COR-L47 (cell line): ENCODE results near the gene LYSMD2.
A peak's percentile ranks its signal among the peaks of the same experiment; 100 is the strongest.
"Not testable (repeated sequence)": the region's sequence is repeated elsewhere in the genome, so short reads cannot be mapped to it uniquely, and the experiment has no call there.

ENCODE experiments used
- DNase-seq: peaks from one replicate; lab custom pipeline; 2025; lab: John Stamatoyannopoulos, UW

Gene LYSMD2, protein sequence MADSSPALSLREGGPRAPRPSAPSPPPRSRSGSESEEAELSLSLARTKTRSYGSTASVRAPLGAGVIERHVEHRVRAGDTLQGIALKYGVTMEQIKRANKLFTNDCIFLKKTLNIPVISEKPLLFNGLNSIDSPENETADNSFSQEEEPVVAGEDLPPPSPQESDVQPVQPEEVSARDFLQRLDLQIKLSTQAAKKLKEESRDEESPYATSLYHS

DNA sequence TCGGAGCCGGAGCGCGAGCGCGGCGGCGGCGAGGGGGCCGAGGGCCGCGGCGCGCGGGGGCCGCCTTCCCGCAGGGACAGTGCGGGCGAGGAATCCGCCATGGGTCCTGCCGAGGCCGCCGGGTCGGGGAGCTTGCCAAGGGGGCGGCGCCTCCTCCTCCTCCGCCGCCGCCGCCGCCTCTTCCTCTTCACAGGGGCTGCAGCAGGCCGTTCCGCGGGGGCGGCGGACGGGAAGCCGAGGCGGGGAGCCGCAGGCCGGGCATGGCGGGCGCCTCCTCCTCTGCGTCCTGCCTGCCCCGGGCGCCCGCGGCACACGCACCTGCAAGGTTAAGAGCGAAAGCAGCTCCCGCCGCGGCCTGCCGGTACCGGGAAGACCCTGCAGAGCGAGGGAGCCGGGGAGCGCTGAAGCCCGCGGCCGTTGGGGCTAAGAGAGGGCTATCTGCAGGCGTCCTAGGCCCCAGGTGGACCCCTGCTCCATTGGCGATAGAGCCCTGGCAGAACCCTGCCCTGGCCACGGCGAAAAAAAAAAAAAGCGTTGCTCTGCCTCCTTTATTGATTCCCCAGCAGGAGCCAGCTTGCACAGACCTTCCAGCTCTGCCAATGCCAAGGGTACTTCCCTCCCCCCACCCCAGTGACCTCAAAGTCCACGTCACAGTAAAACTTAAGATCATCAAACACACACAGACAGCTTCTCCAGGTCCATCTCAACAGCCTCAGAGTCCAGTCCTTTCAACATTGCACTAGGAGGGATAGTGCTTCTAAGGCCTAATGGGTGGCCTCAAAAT is at the start of gene LYSMD2:
Gene LYSMD2, minus strand, starts transcription at position 134 of the 784 bp plus-strand sequence. Its CDS starts 33 bp downstream, at position 101.
- DNase-seq = peak; percentile 60

DNA sequence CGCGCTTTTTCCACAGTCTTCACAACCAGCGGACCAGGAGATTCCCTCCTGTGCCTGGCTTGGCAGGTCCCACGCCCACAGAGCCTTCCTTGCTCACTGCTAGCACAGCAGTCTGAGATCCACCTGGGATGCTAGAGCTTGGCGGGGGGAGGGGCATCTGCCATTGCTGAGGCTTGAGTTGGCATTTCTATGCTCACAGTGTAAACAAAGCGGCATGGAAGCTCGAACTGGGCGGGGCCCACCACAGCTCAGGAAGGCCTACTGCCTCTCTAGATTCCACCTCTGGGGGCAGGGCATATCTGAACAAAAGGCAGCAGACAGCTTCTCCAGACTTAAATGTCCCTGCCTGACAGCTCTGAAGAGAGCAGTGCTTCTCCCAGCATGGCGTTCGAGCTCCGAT is 49.7 kb upstream of the LYSMD2 start:
- not testable (repeated sequence) for DNase-seq

DNA sequence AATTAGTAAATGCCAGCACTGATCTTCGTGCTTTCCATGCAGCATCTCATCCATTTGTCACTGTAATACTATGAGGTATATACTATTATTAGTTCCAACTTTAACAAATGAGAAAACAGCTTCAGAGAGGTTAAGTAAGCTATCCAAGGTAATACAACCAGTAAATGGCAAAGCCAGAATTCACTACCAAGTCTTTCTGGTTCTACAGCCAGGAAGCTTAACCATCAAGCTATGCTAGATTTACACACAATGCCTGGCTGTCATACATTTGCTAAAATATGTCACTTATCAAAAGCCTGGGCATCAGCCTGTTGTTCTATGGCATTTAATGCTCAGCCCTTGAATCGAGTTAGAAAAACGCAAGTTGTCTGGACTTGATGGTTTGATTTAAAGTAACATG is 46.5 kb upstream of the LYSMD2 start:
- DNase-seq = no peak

DNA sequence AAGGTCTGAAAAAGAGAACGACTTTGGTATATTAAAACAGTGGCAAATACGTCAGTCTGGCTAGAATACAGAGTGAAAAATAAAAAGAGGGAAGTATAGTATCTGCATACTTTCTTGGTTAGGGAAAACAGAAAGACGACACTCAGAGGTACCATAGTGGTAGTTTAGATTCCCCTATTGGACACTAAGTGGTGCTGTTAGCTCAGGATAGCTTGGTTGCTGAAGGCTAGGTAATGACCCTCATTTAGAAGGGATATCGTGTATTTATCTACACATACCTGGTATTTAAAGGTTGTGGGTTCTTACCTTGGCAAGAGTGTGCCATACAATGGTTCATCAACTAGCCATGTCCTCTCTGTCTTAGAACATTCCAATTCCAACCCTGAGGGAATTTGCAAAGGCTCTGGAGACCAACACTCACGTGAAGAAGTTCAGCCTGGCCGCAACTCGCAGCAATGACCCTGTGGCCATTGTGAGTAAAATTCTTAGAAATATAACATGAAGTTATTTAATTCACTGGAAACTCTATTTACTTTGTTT is 45.0 kb upstream of the LYSMD2 start:
- no peak for DNase-seq

DNA sequence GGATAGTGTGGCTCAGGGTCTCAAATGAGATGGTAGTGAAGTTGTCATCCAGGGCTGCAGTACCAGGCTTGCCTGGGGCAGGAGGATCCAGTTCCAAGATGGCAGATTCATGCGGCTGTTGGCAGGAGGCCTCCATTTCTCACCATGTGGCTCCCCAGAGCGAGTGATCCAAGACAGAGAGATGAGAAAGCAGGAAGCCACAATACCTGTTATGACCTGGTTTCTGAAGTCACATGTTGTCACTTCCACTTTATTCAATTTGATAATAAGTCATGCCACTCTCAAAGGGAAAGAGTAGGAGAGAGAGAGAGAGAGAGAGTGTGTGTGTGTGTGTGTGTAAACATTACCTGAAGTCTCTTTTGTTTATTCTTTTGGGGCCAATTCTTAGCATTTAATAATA is 44.1 kb upstream of the LYSMD2 start:
- DNase-seq = no peak

DNA sequence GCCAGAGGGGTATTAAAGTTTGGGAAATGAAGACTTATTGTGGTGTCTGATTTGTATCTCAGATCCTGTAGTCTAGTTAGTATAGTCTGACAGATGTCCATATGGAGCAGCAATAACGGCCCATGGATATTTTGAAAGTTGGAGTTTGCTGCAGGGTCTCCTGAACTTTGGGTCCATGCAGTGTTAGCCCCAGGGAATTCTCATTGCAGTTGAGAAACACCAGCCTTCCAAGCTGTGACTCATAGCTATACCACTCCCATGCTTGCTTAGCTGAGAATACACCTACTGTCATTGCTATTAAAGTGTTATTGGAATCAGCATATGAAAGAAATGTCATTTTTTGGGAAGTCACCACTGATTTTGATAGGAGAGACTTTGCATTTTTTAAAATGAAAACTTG is 43.2 kb upstream of the LYSMD2 start:
- no peak for DNase-seq

DNA sequence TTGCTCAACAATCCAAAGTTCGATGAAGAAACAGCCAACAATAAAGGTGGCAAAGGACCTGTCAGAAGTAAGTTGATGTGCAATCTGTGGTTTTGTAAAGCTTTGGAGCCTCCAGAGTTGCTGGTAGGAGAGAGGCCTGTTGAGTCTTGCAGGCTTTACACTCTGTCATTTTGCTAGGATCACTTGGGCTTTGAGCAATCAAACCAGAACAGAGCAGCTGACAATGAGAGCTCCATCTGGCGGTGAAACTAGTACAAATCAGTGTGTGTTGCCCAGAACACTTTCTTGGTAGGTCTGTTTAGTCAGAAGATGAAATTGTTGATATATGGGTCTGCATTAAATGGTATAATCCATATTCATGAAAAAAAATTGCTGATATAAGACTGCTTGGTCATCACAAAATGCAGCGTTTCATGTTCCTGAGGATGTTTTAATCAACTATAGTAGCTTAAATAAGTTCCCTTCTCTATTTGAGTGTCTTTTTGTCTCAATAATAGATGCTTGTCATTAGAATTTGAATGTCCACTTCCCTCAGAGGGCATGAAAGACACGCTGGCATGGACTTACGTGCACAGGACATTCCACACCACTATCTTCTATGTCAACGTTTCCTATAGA is 39.6 kb upstream of the LYSMD2 start:
- DNase-seq = peak; percentile 69

DNA sequence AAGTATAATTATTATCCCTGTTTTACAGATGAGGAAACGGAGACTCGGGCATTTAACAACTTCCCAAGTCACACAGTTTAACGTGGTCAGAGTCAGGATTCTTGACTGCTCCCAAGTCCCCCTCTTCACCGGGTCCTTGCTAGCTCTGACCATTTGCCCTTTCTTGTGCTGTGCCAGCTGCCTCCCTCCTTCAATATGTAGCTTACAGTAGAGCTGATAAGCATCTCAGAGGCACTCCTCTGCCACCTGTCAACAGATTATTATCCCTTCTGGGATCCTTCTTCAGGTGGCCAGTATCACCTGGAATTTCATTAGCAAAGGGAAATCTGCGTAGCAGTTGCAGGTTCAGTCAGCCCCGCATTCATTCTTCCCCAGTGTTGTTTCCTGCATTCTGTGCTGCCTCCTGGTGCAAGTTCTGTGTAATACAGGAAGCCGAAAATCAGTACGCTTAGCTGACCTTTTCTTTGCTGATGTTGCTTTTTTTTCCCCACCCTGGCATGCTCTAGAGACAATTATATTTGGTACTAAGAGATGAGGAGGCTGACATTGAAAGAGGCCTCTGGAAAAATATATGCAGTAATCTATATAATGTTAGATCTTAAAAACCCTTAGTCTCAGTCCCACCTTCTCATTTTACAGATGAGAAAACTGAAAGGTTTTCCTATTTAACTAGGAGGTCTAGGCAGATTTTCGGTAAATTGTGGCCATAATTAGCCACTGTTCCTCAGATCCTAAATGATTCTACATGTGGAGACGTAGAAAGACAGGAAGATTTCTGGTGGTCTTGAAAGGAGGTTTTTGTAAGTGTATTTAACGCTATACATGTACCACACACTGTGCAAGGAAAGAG is 38.7 kb upstream of the LYSMD2 start:
- DNase-seq = peak; percentile 53

DNA sequence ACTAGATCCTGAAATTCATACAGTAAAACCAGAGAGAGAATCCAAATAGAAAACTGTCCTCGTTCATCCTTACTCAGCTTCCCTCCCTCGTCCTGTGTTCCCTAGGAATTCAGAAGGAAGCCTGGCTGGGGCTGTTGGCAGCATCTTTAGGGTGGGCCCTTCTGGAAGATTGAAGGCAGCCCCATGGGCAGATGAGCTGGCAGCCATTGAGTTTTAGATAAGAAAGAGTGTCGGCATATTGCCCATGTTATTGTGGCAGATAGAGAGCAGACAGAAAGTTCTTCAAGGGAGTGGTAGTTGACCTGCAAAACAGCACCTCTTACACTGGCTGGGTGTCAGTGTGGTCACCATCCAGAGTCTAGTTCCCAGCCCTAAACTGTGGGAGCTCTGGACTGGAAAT is 37.5 kb upstream of the LYSMD2 start:
- DNase-seq = no peak

DNA sequence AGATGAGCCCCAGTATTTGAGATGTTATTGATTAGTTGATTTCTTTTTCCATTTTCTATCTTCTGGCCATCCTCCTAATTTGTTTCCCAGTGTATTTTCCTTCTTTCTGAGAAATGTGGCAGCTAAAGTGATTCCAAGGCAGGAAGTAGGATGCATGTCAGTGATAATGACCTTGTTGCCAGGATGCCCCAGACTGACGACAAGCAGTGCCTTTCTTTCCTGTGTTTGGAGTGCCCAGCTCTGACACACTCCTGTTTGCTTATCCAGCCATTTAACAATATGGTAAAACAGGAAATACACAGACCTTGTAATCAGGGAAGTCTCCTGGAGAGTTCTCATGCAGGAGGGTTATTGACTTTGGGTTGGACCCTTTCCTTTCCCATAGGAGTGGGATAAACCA is 34.3 kb upstream of the LYSMD2 start:
- DNase-seq = peak; percentile 80

DNA sequence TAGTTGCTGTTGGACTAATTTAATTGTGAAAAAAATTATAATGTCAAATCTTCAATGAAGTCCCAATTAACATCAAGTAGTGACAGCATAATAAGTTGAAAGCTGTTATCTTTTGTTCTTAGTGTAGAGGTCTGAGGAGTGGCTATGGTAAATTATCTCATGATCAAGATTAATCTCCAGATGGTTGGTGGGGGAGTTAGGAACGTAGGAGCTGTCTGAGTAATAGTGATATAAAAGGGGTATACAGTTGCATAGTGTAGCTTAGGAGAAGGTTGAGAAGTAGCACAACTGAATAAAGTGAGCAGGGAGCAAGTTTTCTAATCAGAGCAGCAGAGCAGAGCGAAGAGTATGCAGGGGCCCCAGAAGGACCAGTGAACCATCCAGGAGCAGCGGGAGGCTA is 33.4 kb upstream of the LYSMD2 start:
- no peak for DNase-seq

DNA sequence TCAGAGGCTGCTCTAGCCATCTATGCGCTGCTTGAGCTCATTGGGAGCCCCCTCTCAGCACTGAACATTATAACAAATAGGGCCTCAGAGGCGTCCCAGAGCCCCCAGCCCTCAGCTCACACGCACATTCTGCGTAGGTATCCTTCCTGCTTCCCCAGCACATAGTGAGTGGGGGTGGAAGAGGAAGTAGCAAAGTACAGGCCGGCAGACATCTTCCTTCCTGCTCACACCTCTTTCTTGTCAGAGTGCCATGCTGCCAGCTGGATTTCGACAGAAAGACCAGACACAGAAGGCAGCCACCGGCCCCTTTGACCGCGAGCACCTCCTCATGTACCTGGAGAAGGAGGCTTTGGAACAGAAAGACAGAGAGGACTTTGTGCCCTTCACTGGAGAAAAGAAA is 30.6 kb upstream of the LYSMD2 start:
- DNase-seq = no peak

DNA sequence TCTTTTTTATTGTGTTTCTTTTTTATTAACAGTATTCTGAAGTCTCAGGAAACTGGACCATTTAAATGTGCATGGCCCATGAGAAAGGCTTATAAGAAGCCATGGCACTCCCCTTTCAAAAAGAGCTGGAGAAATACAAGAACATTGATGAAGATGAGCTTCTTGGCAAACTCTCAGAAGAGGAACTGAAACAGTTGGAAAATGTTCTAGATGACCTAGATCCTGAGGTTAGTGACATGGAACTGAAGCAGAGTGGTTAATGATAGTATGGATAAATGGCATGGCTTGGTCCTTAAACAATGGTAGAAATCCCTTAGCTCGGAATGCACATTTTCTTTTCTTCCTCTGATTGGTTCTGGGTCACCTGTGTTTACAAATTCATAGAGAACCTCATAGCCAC is 28.9 kb upstream of the LYSMD2 start:
- DNase-seq = no peak

DNA sequence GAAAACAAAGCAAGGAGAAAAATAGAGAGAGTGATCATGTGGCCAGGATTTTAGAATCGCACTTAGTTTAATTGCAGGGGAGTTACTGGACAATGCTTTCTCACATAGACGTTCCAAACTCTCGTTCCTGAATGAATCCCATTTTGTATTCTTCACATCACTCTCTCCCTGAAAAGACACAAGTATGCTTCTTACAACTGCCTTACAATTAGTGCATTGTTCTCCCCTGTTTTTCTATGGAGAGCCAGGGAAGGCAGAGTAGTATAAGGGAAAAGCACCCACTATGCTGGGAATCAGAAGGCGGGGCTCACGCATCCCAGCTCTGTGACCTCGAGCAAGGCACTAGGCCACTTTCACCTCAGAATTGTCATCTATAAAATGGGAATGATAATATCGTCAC is 28.3 kb upstream of the LYSMD2 start:
- DNase-seq = no peak

DNA sequence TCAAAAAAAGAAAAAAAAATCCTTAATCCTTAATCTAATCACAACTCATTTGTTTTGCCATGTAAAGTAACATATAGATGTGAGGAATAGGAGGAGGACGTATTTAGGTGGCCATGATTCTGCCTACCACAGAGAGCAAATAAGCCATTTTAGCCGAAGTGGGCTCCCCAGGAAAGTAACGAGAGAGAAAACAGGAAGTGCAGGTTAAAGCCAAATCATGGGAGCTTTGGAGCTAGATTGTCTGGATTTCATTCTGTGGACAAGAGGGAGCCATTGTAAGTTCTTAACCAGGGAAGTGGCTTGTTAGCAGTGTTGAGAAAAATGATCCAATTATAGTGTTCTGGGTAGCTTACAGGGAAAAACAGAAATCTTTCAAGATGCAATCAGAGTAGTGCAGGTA is 23.4 kb upstream of the LYSMD2 start:
- DNase-seq = no peak

DNA sequence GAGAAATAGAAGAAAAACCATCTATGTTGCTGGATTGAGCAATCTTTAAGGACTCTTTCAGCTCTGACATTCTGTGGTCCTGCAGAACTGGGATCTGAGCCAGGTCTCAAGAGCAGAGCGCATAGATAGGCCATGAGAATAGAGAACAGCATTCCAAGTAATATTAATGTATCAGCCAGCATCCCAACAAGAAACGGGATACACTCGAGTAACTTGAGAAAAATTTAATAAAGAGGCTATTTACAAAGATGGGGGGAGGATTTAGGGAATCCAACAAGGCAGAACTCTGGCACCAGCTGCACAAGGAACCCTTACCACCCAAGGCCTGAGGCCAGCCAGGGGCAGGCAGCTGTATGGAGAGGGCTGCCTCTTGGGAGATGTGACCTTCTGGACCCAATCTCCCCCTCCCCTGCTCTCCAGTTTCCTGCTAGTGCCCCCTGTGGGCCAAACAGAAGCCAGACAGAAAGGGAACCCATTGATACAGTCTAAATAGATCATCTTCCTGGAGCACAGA is 22.2 kb upstream of the LYSMD2 start:
- DNase-seq = no peak

DNA sequence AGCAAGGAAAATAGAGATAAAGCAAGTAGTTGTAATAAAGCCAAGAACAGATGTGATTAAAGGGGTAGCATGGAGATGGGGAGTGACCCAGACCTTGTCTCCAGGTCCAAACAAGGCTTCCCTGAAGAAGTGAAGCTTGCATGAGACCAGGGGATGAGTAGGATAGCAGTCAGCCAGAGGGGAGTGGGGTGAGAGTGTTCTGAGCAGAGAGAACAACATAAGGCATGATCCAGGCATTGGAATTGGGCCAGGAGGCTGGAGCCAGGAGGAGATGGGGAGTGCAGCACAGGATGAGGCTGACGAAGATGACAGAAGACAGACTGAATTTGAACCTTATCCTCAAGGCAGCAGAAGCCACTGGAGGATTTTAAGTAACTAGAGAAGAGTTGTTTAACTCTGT is 21.2 kb upstream of the LYSMD2 start:
- DNase-seq = peak; percentile 14

DNA sequence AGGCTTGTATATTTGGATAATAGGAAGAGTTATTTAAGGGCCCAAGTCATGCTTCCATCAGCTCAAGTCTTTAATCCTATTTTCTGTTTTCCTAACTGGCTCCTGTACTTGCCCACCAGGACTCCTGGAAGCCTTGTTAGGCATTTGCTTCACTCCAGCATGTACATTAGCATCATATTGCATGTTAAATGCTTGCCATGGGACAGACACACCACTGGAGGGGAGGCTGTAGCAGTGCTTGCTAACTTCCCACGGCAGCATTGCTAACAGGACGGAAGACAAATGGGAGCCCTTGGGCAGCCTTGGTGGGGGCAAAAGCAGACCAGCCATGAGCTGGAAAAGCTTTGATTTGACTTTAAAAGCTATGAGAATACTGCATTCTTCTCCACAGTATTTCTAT is 20.0 kb upstream of the LYSMD2 start:
- no peak for DNase-seq

DNA sequence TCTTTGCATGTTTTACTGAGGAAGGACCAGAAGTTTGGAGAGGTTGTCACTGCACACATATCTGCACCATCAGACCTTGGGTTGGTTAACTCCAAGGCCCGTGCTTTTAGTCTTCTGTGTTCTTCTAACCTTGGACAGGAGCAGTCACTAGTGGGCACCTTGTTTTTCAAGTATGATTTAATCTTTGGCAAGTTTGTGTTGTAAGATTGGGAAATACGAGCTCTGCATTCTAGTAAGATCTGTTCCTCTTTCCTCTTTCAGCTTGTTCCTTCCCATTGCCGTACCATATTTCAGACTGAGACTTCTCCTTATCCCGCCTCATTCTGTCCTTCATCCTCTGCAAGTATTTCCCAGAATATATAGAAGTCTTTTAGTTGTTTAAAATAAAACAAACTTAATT is 19.0 kb upstream of the LYSMD2 start:
- no peak for DNase-seq

DNA sequence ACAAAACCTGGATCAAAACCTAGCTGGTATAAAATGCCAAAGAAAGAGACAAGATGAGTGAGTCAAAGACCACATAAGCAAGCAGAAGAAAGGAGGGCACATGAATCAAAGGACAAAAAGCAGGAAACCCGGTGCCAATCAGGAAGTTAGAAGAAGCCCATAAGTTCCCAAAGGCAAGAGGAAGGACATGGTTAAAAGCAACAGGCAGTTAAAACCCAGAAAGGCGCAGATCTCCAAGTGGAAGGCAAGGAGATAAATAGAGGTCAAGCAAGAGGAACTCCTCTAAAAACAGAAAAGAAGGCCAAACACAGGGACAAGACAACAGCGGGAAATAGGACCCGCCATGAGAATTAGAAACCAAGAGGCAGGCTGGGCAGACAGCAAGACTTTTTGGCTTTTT is 18.3 kb upstream of the LYSMD2 start:
- DNase-seq = no peak

DNA sequence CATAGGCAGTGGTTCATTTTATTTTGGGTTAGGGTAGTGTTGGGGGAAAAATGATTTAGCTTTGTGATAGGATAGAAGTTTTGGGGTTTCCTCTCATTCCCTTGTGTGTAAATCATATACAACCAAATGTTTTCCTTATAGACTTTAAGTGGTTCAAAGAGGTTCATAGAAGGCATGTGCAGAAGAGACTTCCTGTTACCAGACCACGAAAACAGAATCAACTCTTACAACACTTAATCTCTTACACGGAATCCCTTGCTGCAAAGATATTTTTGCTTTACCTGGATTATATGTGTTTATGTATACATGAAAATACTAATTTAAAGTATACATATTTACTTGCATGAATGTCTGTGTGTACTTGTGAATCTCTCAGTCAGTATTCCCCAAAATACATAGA is 16.8 kb upstream of the LYSMD2 start:
- no peak for DNase-seq

DNA sequence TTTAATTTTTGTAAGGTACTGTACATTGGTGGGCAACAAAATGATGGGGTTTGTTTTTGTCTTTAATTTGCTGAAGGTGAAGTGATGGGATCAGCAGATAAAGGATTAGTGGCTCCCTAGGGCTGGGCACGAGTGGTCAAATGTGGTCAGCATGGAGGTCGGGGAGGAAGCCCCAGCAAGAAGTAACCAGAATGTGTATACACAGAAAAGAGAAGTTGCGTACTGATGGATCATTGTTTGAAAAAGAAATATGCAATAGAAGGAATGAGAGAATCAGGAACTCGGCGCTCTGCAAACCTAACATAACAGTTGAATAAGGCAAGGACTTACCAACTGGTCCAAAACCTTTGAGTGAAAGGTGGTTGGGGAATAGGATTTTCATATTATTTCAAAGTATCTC is 15.4 kb upstream of the LYSMD2 start:
- DNase-seq = no peak
